Skeletal muscle tissue (tissue), 4 donors: ENCODE data around the gene CBFA2T3. TPM values are rescaled to one million over a fixed set of nuclear protein-coding genes. Genes with fewer than 3 reads are reported as not detected.

Experiments
- H3K27ac ChIP-seq: one replicate; pipeline ENCODE4 v1.7.0; 2013; ENCODE audit warnings: mild to moderate bottlenecking, low read depth, low read length, inconsistent platforms
- H3K27me3 ChIP-seq, 3 donors: one replicate each; pipeline ENCODE4 v1.7.0; 2013; ENCODE audit warnings: low read length in 3 of 3; ENCODE audit not compliant: control insufficient read depth in 3 of 3, insufficient read depth in 3 of 3
- H3K36me3 ChIP-seq, 3 donors: one replicate each; pipeline ENCODE4 v1.7.0; 2013; ENCODE audit warnings: low read length in 3 of 3; ENCODE audit not compliant: control insufficient read depth in 3 of 3, insufficient read depth in 3 of 3
- H3K4me1 ChIP-seq, 3 donors: one replicate each; pipeline ENCODE4 v1.7.0; 2013; ENCODE audit warnings: low read length in 3 of 3, mild to moderate bottlenecking in 3 of 3; ENCODE audit not compliant: control insufficient read depth in 3 of 3, insufficient read depth in 3 of 3
- H3K4me3 ChIP-seq, 3 donors: one replicate each; pipeline ENCODE4 v1.7.0; 2013; ENCODE audit warnings: low read length in 3 of 3
- H3K9ac ChIP-seq, 3 donors: one replicate each; pipeline ENCODE4 v1.7.0; 2013; ENCODE audit warnings: low read length in 3 of 3, mild to moderate bottlenecking in 3 of 3, moderate library complexity in 2 of 3, low read depth in 1 of 3
- H3K9me3 ChIP-seq, 3 donors: one replicate each; pipeline ENCODE4 v1.7.0; 2013; ENCODE audit warnings: low read length in 3 of 3; ENCODE audit not compliant: control insufficient read depth in 3 of 3
- total RNA-seq: library from RNA; depleted of rRNA; stranded (reverse); fragments of >200 nt; gene quantifications from one replicate; pipeline ENCODE4 v1.2.3, GENCODE V29; 2014
- donor health status: Osteomylitis.

Gene CBFA2T3
- total RNA-seq, 1 donor from 2014 or later: 2.1 TPM

GRCh38 chr16:88844419-88845036 lies 132.5 kb downstream of the CBFA2T3 start:
- no peak overlapping the region for H3K4me3 ChIP-seq
- H3K9me3 ChIP-seq: no peaks in the 10 kb centered on the region
- no peaks in the 10 kb centered on the region for H3K27me3 ChIP-seq
- no peaks in the 10 kb centered on the region for H3K4me1 ChIP-seq
- H3K27ac ChIP-seq: no peak overlapping the region
- peaks cover 9 to 12% (median 10%) of the 10 kb centered on the region in 3 donors for H3K36me3 ChIP-seq
- H3K9ac ChIP-seq: no peak overlapping the region

- no peak overlapping the region for H3K4me3 ChIP-seq
- H3K4me1 ChIP-seq: no peaks in the 10 kb centered on the region
- no peaks in the 10 kb centered on the region for H3K9me3 ChIP-seq
- H3K36me3 ChIP-seq: peaks cover 14 to 17% (median 14%) of the 10 kb centered on the region in 3 donors
- no peak overlapping the region for H3K9ac ChIP-seq
- no peaks in the 10 kb centered on the region for H3K27me3 ChIP-seq
- no peak overlapping the region for H3K27ac ChIP-seq
Measured at GRCh38 chr16:88843256-88843655, 133.8 kb downstream of the CBFA2T3 start.

- Histone ChIP-seq H3K4me1 (no peaks in the 10 kb centered on the region), H3K27me3 (no peaks in the 10 kb centered on the region), H3K36me3 (peaks cover 14 to 17% (median 14%) of the 10 kb centered on the region in 3 donors), H3K27ac (no peak overlapping the region), H3K9me3 (no peaks in the 10 kb centered on the region), H3K4me3 (no peak overlapping the region), H3K9ac (no peak overlapping the region)
Measured at GRCh38 chr16:88842806-88843205, 134.2 kb downstream of the CBFA2T3 start.

- Histone ChIP-seq H3K36me3 (peaks cover 13 to 17% (median 14%) of the 10 kb centered on the region in 3 donors), H3K4me3 (no peak overlapping the region), H3K9me3 (no peaks in the 10 kb centered on the region), H3K27me3 (no peaks in the 10 kb centered on the region), H3K4me1 (no peaks in the 10 kb centered on the region), H3K9ac (no peak overlapping the region), H3K27ac (no peak overlapping the region)
Measured at GRCh38 chr16:88842308-88842756, 134.7 kb downstream of the CBFA2T3 start.

- no peak overlapping the region for H3K27ac ChIP-seq
- H3K9ac ChIP-seq: no peak overlapping the region
- no peaks in the 10 kb centered on the region for H3K4me1 ChIP-seq
- H3K27me3 ChIP-seq: no peaks in the 10 kb centered on the region
- H3K9me3 ChIP-seq: no peaks in the 10 kb centered on the region
- H3K36me3 ChIP-seq: peaks cover 13 to 17% (median 14%) of the 10 kb centered on the region in 3 donors
- no peak overlapping the region for H3K4me3 ChIP-seq
Measured at GRCh38 chr16:88841521-88842307, 135.3 kb downstream of the CBFA2T3 start.

- peaks cover 13 to 22% (median 14%) of the 10 kb centered on the region in 3 donors for H3K36me3 ChIP-seq
- no peaks in the 10 kb centered on the region for H3K27me3 ChIP-seq
- no peak overlapping the region for H3K9ac ChIP-seq
- H3K9me3 ChIP-seq: no peaks in the 10 kb centered on the region
- H3K4me1 ChIP-seq: no peaks in the 10 kb centered on the region
- no peak overlapping the region for H3K4me3 ChIP-seq
- H3K27ac ChIP-seq: no peak overlapping the region
Measured at GRCh38 chr16:88840600-88841215, 136.3 kb downstream of the CBFA2T3 start.

GRCh38 chr16:88839745-88840599 lies 137.0 kb downstream of the CBFA2T3 start:
- H3K27ac ChIP-seq: no peak overlapping the region

GRCh38 chr16:88839026-88839529 lies 137.9 kb downstream of the CBFA2T3 start:
- H3K36me3 ChIP-seq: peaks cover 20 to 30% (median 21%) of the 10 kb centered on the region in 3 donors
- H3K4me3 ChIP-seq: no peak overlapping the region
- no peak overlapping the region for H3K9ac ChIP-seq
- H3K27me3 ChIP-seq: no peaks in the 10 kb centered on the region
- H3K9me3 ChIP-seq: no peaks in the 10 kb centered on the region
- H3K4me1 ChIP-seq: no peaks in the 10 kb centered on the region
- no peak overlapping the region for H3K27ac ChIP-seq

More at GRCh38 chr16:88839745-88840599, 137.0 kb downstream of the CBFA2T3 start:
- H3K27me3 ChIP-seq: no peaks in the 10 kb centered on the region
- no peak overlapping the region for H3K4me3 ChIP-seq
- H3K9ac ChIP-seq: no peak overlapping the region
- no peaks in the 10 kb centered on the region for H3K9me3 ChIP-seq
- H3K4me1 ChIP-seq: no peaks in the 10 kb centered on the region
- peaks cover 18 to 29% (median 18%) of the 10 kb centered on the region in 3 donors for H3K36me3 ChIP-seq

- Histone ChIP-seq H3K27ac (no peak overlapping the region), H3K36me3 (peaks cover 20 to 30% (median 21%) of the 10 kb centered on the region in 3 donors), H3K27me3 (no peaks in the 10 kb centered on the region)
Measured at GRCh38 chr16:88838566-88838965, 138.4 kb downstream of the CBFA2T3 start.

More at GRCh38 chr16:88838566-88838965, 138.4 kb downstream of the CBFA2T3 start:
- Histone ChIP-seq H3K9ac (no peak overlapping the region), H3K4me3 (no peak overlapping the region), H3K9me3 (no peaks in the 10 kb centered on the region), H3K4me1 (no peaks in the 10 kb centered on the region)
